Esophagus squamous epithelium (tissue), 5 donors: Measurements from ENCODE around the gene XRCC3. TPM values are rescaled to one million over a fixed set of nuclear protein-coding genes. Genes with fewer than 3 reads are reported as not detected.
A peak's percentile ranks its signal among the peaks of the same experiment; 100 is the strongest.

Experiments
- DNase-seq: peaks from one replicate; lab custom pipeline; 2025; lab: John Stamatoyannopoulos, UW
- H3K27ac ChIP-seq, 4 donors: fragments of 200-600 bp; sonication (generic); one replicate each; pipeline ENCODE4 v1.5.1; 2016 to 2019; ENCODE audit warnings: mild to moderate bottlenecking in 1 of 4
- H3K27me3 ChIP-seq, 4 donors: fragments of 200-600 bp; sonication (generic); 1 replicate in 3 of 4; 2 replicates in 1 of 4; pipeline versions ENCODE4 v1.5.1 to v1.6.0; 2017 to 2021; ENCODE audit warnings: antibody characterized with exemption in 1 of 4
- H3K36me3 ChIP-seq, 3 donors: fragments of 200-600 bp; sonication (generic); one replicate each; pipeline ENCODE4 v1.5.1; 2016 to 2019
- H3K4me1 ChIP-seq, 3 donors: fragments of 200-600 bp; sonication (generic); one replicate each; pipeline ENCODE4 v1.5.1; 2017 to 2019
- H3K4me3 ChIP-seq, 4 donors: fragments of 200-600 bp; sonication (generic); 1 replicate in 3 of 4; 2 replicates in 1 of 4; pipeline ENCODE4 v1.5.1; 2016 to 2019; ENCODE audit warnings: mild to moderate bottlenecking in 2 of 4, moderate library complexity in 1 of 4
- H3K9me3 ChIP-seq, 3 donors: fragments of 200-600 bp; sonication (generic); one replicate each; pipeline ENCODE4 v1.5.1; 2016 to 2019
- POLR2A ChIP-seq, 4 donors: fragments of 450-650 bp; IDR thresholded peaks; one replicate each; pipeline ENCODE4 v1.6.1; 2017; ENCODE audit warnings: antibody characterized with exemption in 4 of 4, mild to moderate bottlenecking in 4 of 4, moderate library complexity in 3 of 4
- WGBS, 2 donors: methylation state at CpG; one replicate each; pipeline ENCODE4 v1.1.5; 2018; 5-methylcytosine and 5-hydroxymethylcytosine counted together
- intact Hi-C: fragments of 100-400 bp; cut with DNase I; formaldehyde crosslinking; loops from one replicate; pipeline ENCODE4 v1.15.0; 2022
- total RNA-seq, 4 donors: library from RNA; depleted of rRNA; stranded (reverse); fragments of >200 nt; gene quantifications; one replicate each; pipeline ENCODE4 v1.1.0, GENCODE V29; 2016
- TF ChIP-seq, protein P1 (sequence below), 6 experiments: fragments of 450-650 bp in 4 of 6; fragments of 200-600 bp in 2 of 6; sonication (generic) in 2 of 6; IDR thresholded peaks; one replicate each; pipeline ENCODE4 v1.5.1; 2016 to 2019; ENCODE audit warnings: antibody characterized with exemption in 6 of 6, mild to moderate bottlenecking in 4 of 6, moderate library complexity in 4 of 6
- donor health status: DM: yes; HTN: yes; CAD: no.

Gene XRCC3
- total RNA-seq, 4 donors from 2014 or later: 10.9 to 17.8 (median 12.6) TPM

DNA sequence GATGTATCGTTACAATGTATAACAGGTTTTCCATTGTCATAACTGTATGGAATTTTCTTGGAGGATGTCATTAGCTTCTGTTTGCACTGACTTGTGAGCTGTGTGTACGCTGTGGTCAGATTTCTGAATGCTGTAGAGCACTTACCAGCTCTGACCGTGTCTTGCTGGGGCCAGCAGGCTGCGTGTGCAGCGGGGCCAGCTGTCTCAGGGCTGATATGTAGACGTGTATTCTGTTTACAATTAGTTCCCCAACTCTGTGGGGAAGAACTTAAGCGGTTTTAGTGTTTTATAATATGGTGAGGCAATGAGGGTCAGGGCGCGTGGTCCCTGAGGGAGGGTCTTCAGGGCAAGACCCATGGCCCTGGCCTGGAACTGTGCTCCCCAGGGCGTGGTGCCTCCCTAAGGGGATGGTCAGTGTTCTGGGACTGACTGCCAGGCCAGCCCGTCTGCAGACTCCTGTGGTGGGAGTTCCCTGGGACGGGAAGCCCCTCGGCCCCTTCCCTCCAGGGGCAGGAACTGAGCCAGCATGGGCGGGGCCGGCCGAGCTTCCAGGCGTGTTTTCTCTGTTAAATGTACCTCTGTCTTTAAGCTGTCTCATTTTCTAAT lies 18.7 kb downstream of the XRCC3 start:
- H3K9me3 ChIP-seq: no peaks in the 10 kb centered on the region
- no peaks in the 10 kb centered on the region for H3K27me3 ChIP-seq
- H3K4me1 ChIP-seq: peaks cover 39 to 97% (median 53%) of the 10 kb centered on the region in 3 donors
- no peak overlapping the region for H3K4me3 ChIP-seq
- intact Hi-C loops: loop anchor here (10.0 kb wide), 1 partner anchor 122 kb away; no protein-coding TSS in a partner anchor
- H3K27ac ChIP-seq: peak overlapping the region in 3 of 4 donors; percentile 68 to 84 (median 73)
- peaks cover 28 to 87% (median 46%) of the 10 kb centered on the region in 3 donors for H3K36me3 ChIP-seq
- DNase-seq: no peak
- 45 to 48% methylated on average over 10 to 14 of the region's 17 CpGs for WGBS, 2 donors
- TF ChIP-seq, protein P1, sequence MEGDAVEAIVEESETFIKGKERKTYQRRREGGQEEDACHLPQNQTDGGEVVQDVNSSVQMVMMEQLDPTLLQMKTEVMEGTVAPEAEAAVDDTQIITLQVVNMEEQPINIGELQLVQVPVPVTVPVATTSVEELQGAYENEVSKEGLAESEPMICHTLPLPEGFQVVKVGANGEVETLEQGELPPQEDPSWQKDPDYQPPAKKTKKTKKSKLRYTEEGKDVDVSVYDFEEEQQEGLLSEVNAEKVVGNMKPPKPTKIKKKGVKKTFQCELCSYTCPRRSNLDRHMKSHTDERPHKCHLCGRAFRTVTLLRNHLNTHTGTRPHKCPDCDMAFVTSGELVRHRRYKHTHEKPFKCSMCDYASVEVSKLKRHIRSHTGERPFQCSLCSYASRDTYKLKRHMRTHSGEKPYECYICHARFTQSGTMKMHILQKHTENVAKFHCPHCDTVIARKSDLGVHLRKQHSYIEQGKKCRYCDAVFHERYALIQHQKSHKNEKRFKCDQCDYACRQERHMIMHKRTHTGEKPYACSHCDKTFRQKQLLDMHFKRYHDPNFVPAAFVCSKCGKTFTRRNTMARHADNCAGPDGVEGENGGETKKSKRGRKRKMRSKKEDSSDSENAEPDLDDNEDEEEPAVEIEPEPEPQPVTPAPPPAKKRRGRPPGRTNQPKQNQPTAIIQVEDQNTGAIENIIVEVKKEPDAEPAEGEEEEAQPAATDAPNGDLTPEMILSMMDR (IDR thresholded peaks at IDR 0.05): no peak
- TF ChIP-seq POLR2A (IDR thresholded peaks at IDR 0.05): no peak

DNA sequence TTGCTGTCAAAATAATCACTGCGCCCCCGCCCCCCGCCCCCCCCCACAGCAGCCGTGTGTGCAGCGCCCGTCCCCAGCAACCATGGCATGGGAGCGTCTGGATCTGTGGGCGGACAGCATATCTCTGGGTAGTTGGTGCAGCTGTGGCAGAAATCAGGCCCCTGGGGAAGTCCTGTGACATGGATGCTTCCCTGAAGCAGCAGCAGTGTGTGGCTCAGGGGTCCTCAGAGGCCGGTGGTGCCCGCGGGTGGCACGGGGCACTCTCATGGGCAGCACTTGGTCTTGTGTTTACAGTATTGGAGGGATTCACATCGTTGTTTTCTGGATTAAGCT lies 19.2 kb downstream of the XRCC3 start:
- intact Hi-C loops: loop anchor here (10.0 kb wide), 1 partner anchor 121 kb away; no protein-coding TSS in a partner anchor
- no peak for TF ChIP-seq POLR2A (IDR thresholded peaks at IDR 0.05)
- TF ChIP-seq, protein P1 (IDR thresholded peaks at IDR 0.05): no peak
- Histone ChIP-seq H3K27me3 (no peaks in the 10 kb centered on the region), H3K27ac (peak overlapping the region in 3 of 4 donors; percentile 68 to 84 (median 73)), H3K4me1 (peaks cover 39 to 100% (median 53%) of the 10 kb centered on the region in 3 donors), H3K36me3 (peaks cover 28 to 87% (median 44%) of the 10 kb centered on the region in 3 donors), H3K4me3 (no peak overlapping the region), H3K9me3 (no peaks in the 10 kb centered on the region)
- DNase-seq: no peak
- 20 to 49% methylated on average over 2 to 5 of the region's 13 CpGs for WGBS, 2 donors

DNA sequence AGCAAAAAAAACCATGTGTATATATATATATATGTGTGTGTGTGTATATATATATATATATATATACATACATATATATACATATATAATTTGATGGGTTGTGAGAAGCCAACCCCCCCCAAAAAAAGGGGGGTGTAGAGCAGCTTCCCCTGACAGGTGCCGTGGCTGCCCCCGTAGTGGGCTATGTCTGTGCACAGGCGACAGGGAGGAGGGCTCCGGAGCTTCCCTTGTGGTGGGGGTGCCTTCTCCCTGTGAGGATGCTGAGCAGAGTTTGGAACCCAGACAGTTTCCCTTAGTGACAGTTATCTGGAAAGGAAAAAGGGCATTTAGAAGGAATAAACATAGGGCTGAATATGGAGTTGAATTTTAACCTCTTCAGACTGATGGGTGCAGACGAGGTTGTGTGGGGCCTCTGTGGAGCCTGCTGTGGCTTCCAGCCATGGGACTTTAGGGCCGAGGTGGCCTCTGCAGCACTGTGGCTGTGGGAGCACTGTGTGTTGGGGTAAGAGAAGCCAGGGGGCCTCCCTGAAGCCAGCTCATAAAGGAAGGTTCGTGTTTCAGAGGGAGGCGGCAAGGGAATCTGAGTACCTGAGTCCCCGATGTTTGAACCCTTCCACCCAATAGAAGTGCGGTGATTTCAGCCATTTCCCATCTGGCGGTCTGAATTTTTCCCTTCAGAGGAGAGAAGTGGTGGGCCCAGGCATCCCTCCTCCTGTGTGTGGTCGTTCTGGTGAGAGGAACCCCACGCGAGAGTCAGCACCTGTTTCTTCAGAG lies 19.8 kb downstream of the XRCC3 start:
- Histone ChIP-seq H3K4me1 (peaks cover 39 to 96% (median 53%) of the 10 kb centered on the region in 3 donors), H3K9me3 (no peaks in the 10 kb centered on the region), H3K27ac (peak overlapping the region in 2 of 4 donors; percentile 5 to 84), H3K27me3 (no peaks in the 10 kb centered on the region), H3K36me3 (peaks cover 28 to 85% (median 38%) of the 10 kb centered on the region in 3 donors), H3K4me3 (no peak overlapping the region)
- intact Hi-C loops: loop anchor here (10.0 kb wide), 1 partner anchor 121 kb away; no protein-coding TSS in a partner anchor
- no peak for DNase-seq
- WGBS, 2 donors: 73 to 83% methylated on average over 6 to 13 of the region's 14 CpGs
- TF ChIP-seq, protein P1 (IDR thresholded peaks at IDR 0.05): no peak
- TF ChIP-seq POLR2A (IDR thresholded peaks at IDR 0.05): no peak

DNA sequence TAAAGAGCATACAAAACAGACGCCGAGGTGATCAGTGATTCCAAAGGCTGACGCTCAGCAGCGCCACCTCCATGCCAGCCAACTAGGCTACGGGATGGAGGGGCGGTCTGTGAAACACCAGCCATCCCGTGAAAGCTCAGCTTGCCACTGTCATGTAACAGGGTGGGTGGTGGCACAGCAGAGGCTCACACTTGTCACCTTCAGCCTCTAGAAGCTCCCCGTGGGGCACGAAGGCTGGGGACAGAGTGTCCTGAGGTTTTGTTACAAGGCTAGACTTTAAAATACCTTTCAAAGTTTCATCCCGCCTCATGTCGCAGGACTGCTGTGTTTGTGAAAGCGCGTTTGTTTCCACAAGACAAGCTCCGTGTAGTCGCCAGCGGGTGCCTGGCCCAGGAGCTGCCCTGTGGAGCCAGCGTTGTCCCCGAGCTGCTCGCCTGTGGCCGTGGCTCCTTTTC lies 20.7 kb downstream of the XRCC3 start:
- Histone ChIP-seq H3K36me3 (peaks cover 23 to 85% (median 31%) of the 10 kb centered on the region in 3 donors), H3K4me3 (no peak overlapping the region), H3K4me1 (peaks cover 31 to 93% (median 56%) of the 10 kb centered on the region in 3 donors), H3K27ac (peak overlapping the region in 1 of 4 donors; percentile 87), H3K9me3 (no peaks in the 10 kb centered on the region), H3K27me3 (no peaks in the 10 kb centered on the region)
- no peak for TF ChIP-seq POLR2A (IDR thresholded peaks at IDR 0.05)
- TF ChIP-seq, protein P1 (IDR thresholded peaks at IDR 0.05): no peak
- intact Hi-C loops: loop anchor here (10.0 kb wide), 1 partner anchor 120 kb away; no protein-coding TSS in a partner anchor
- no peak for DNase-seq
- 80 to 89% methylated on average over 8 to 16 of the region's 20 CpGs for WGBS, 2 donors
